Thoracic aorta (tissue), 2 donors: ENCODE results near the gene BCL11A. TPM values are rescaled to one million over a fixed set of nuclear protein-coding genes. Genes with fewer than 3 reads are reported as not detected.

Experiments used
- ATAC-seq: fragments of 150-250 bp; one replicate; pipeline ENCODE4 v1.8.0; 2017; ENCODE audit warnings: low read depth; ENCODE audit not compliant: insufficient number of reproducible peaks, low FRiP score
- DNase-seq: peaks from one replicate; pipeline ENCODE4 v3.0.0-alpha.2; 2020; ENCODE audit warnings: low spot score
- H3K27ac ChIP-seq, 2 donors: fragments of 200-600 bp; sonication (generic); 1 replicate in 1 of 2; 2 replicates in 1 of 2; pipeline ENCODE4 v1.5.1; 2016; ENCODE audit warnings: mild to moderate bottlenecking in 2 of 2, moderate library complexity in 2 of 2
- H3K27me3 ChIP-seq: fragments of 200-600 bp; sonication (generic); replicated peaks from 2 replicates; pipeline ENCODE4 v1.6.0; 2016; ENCODE audit warnings: mild to moderate bottlenecking; ENCODE audit not compliant: insufficient read depth
- H3K36me3 ChIP-seq: fragments of 200-600 bp; sonication (generic); one replicate; pipeline ENCODE4 v1.5.1; 2016
- H3K4me1 ChIP-seq, 2 donors: fragments of 200-600 bp; sonication (generic); 1 replicate in 1 of 2; 2 replicates in 1 of 2; pipeline versions ENCODE4 v1.5.1 to v1.6.0; 2016; ENCODE audit warnings: low read depth in 2 of 2, mild to moderate bottlenecking in 1 of 2; ENCODE audit not compliant: control insufficient read depth in 1 of 2
- H3K4me3 ChIP-seq: fragments of 200-600 bp; sonication (generic); 2 replicates; pipeline ENCODE4 v1.5.1; 2016; ENCODE audit warnings: mild to moderate bottlenecking
- H3K9me3 ChIP-seq: fragments of 200-600 bp; sonication (generic); 2 replicates; pipeline ENCODE4 v1.5.1; 2016
- CTCF ChIP-seq: fragments of 200-600 bp; sonication (generic); IDR thresholded peaks from one replicate; pipeline ENCODE4 v1.5.1; 2019; ENCODE audit warnings: antibody characterized with exemption
- total RNA-seq, 2 donors: library from RNA; depleted of rRNA; stranded (reverse); fragments of >200 nt; gene quantifications; one replicate each; pipeline versions ENCODE4 v1.1.0 to v1.2.3, GENCODE V29; 2016

The BCL11A gene
- total RNA-seq, 2 donors from 2014 or later, result 0.41 to 0.99 TPM

- H3K27me3 ChIP-seq, result no peaks in the 10 kb centered on the region
- no peak for ATAC-seq
- H3K9me3 ChIP-seq, result no peaks in the 10 kb centered on the region
- H3K27ac ChIP-seq, result no peak overlapping the region
- no peak for DNase-seq
- H3K4me3 ChIP-seq, result no peak overlapping the region
- H3K36me3 ChIP-seq, result no peaks in the 10 kb centered on the region
- TF ChIP-seq CTCF, result no peak
- H3K4me1 ChIP-seq, result no peaks in the 10 kb centered on the region
Observed at GRCh38 chr2:60516383-60516811, 37.1 kb downstream of the BCL11A start.

GRCh38 chr2:60515721-60516226 lies 37.7 kb downstream of the BCL11A start:
- ATAC-seq, result no peak
- H3K36me3 ChIP-seq, result no peaks in the 10 kb centered on the region
- H3K4me3 ChIP-seq, result no peak overlapping the region
- H3K27ac ChIP-seq, result no peak overlapping the region
- H3K9me3 ChIP-seq, result no peaks in the 10 kb centered on the region
- no peaks in the 10 kb centered on the region for H3K27me3 ChIP-seq
- DNase-seq, result no peak
- H3K4me1 ChIP-seq, result no peaks in the 10 kb centered on the region
- TF ChIP-seq CTCF, result no peak

GRCh38 chr2:60513996-60514395 lies 39.5 kb downstream of the BCL11A start:
- no peaks in the 10 kb centered on the region for H3K9me3 ChIP-seq
- no peaks in the 10 kb centered on the region for H3K27me3 ChIP-seq
- ATAC-seq, result no peak
- no peak for TF ChIP-seq CTCF
- no peaks in the 10 kb centered on the region for H3K4me1 ChIP-seq
- no peak overlapping the region for H3K4me3 ChIP-seq
- no peak for DNase-seq
- H3K36me3 ChIP-seq, result no peaks in the 10 kb centered on the region
- no peak overlapping the region for H3K27ac ChIP-seq

GRCh38 chr2:60513191-60513590 lies 40.3 kb downstream of the BCL11A start:
- H3K27ac ChIP-seq, result no peak overlapping the region
- H3K4me1 ChIP-seq, result no peaks in the 10 kb centered on the region
- H3K36me3 ChIP-seq, result no peaks in the 10 kb centered on the region
- no peak for DNase-seq
- TF ChIP-seq CTCF, result no peak
- no peaks in the 10 kb centered on the region for H3K9me3 ChIP-seq
- no peak for ATAC-seq
- H3K4me3 ChIP-seq, result no peak overlapping the region
- H3K27me3 ChIP-seq, result no peaks in the 10 kb centered on the region

GRCh38 chr2:60512641-60513040 lies 40.8 kb downstream of the BCL11A start:
- no peaks in the 10 kb centered on the region for H3K36me3 ChIP-seq
- no peak for TF ChIP-seq CTCF
- no peak overlapping the region for H3K4me3 ChIP-seq
- no peaks in the 10 kb centered on the region for H3K27me3 ChIP-seq
- DNase-seq, result no peak
- no peaks in the 10 kb centered on the region for H3K9me3 ChIP-seq
- ATAC-seq, result no peak
- H3K4me1 ChIP-seq, result no peaks in the 10 kb centered on the region
- H3K27ac ChIP-seq, result no peak overlapping the region
